Ovary (tissue), 3 donors: Measurements from ENCODE around the gene SMPX.

Experiments
- CTCF ChIP-seq, 3 donors: fragments of 450-650 bp in 2 of 3; fragments of 200-600 bp in 1 of 3; IDR thresholded peaks; one replicate each; pipeline versions ENCODE4 v1.5.1 to v1.8.0; 2016 to 2022; ENCODE audit warnings: antibody characterized with exemption in 3 of 3, mild to moderate bottlenecking in 1 of 3
- EP300 ChIP-seq: sonication (generic); formaldehyde crosslinking; IDR thresholded peaks from one replicate; pipeline ENCODE4 v1.6.1; 2017; ENCODE audit warnings: antibody characterized with exemption
- POLR2A ChIP-seq: fragments of 450-650 bp; IDR thresholded peaks from one replicate; pipeline ENCODE4 v1.6.1; 2017; ENCODE audit warnings: antibody characterized with exemption, mild to moderate bottlenecking, moderate library complexity
- donor health status: DM: no; HTN: no; CAD: no.

DNA sequence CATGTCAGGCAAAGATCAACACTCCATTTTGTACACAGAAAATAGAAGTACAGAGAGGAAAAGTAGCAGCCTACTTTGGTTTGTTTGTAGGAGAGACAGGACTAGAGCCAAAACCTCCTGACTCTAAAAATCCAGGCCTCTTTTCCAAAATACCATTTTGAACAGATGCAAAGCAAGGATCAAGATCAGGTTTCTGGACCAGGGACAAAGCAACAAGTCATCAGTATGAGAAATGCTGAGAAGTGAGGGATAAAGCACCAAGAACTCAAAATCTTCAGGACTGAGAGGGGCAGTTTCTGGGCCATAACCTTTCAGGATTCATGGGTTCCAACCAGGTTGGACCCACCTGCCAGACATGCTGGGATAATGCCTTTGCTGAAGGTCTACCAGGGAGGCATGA lies 44.9 kb upstream of the SMPX start:
- TF ChIP-seq CTCF (IDR thresholded peaks at IDR 0.05) = no peak
- TF ChIP-seq POLR2A = no peak
- no peak for TF ChIP-seq EP300
